Right lobe of liver (tissue), 4 donors: ENCODE measurements around the gene LGMN.

ENCODE experiments used
- CTCF ChIP-seq, 4 donors: fragments of 200-600 bp in 3 of 4; fragments of 450-650 bp in 1 of 4; IDR thresholded peaks; one replicate each; pipeline versions ENCODE4 v1.5.1 to v1.8.0; 2016 to 2022; ENCODE audit warnings: antibody characterized with exemption in 4 of 4, mild to moderate bottlenecking in 2 of 4
- POLR2A ChIP-seq: fragments of 450-650 bp; IDR thresholded peaks from one replicate; pipeline ENCODE4 v1.6.1; 2017; ENCODE audit warnings: antibody characterized with exemption, mild to moderate bottlenecking
- donor health status: DM: no; HTN: no; CAD: no.
- donor health status: DM: no; HTN: no; CAD: no.
- donor health status: DM: no; HTN: yes; CAD: no.

GRCh38 chr14:92787554-92787953, 39.1 kb upstream of the LGMN start:
- TF ChIP-seq POLR2A (no peak), CTCF (IDR thresholded peaks at IDR 0.05) (no peak)
